ENCODE results near the gene KRT39.
"Not testable (repeated sequence)": the region's sequence is repeated elsewhere in the genome, so short reads cannot be mapped to it uniquely, and the experiment has no call there.

The KRT39 gene

DNA sequence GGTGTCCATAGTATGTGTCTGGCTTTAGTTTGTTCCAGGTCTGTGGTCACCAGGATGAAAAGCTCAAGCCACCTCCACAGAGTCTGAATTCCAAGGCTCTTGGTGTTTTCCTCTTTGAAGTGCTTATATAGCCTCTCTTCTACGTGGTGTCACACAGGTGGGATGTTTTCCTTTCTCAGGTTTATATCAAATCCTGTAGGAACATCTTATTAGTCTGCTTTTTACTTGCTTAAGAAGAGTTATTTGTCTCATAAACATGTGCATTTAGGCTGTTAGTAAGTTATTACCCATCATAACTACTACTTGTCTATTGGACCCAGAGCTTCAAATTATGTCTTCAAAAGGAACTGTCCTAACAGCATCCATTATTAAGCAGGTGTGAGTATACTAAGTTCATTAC, at the start of gene KRT39:
KRT39 (minus strand) TSS at position 101 of the 400 bp plus-strand sequence; CDS start at position 9, 92 bp downstream.
- DNase-seq: no peak

DNA sequence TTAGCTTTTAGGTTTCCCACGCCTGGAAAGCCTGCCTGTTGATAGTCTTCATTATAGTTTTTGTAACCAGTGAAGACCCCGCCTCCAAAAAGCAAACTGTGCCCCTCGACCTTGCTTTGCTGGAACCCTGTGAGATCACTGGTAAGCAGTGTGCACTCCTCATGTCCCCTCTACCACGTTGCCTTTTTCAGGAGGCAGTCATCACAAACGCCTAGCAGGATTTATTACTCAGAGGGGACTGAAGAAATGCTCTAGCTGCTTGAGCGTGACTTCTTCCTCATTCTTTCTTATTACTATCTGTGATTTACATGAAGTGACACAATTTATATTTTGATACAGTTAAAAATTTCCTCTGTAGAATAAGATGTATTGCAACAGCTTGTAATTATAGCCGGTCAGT, 48.7 kb upstream of the KRT39 start:
- DNase-seq: no peak

GRCh38 chr17:41013606-41014005, 46.9 kb upstream of the KRT39 start:
- DNase-seq: no peak

GRCh38 chr17:41013181-41013580, 46.4 kb upstream of the KRT39 start:
- no peak for DNase-seq

DNA sequence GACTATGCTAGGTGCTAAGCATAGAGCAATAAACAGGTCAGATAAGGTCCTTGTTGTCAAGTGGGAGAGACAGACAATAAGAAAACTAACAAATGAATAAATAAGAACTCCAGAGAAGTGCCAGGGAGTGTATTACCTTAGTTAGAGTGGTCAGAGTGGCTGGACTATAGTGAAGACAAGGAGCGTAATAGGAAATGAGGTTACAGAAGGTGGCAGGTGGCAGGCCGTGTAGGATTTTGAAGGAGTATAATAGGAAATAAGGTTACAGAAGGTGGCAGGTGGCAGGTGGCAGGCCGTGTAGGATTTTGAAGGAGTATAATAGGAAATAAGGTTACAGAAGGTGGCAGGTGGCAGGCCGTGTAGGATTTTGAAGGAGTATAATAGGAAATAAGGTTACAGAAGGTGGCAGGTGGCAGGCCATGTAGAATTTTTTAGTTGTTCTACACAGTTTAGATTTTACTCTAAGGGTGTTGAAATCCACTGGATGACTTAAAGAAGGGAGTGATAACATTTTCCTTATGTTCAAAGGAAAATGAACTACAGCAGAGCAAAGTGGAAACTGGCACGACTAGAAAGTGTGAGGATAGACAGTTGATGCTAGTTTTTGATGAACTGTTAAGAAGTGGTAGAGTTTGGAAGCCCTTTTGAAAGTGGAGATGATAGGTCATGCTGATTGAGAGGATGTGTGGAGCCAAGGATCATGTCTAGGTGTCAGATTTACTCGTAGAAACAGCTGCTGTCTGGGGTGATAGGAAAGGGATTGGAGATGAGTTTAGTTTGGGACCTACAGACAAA, 45.8 kb upstream of the KRT39 start:
- no peak for DNase-seq

DNA sequence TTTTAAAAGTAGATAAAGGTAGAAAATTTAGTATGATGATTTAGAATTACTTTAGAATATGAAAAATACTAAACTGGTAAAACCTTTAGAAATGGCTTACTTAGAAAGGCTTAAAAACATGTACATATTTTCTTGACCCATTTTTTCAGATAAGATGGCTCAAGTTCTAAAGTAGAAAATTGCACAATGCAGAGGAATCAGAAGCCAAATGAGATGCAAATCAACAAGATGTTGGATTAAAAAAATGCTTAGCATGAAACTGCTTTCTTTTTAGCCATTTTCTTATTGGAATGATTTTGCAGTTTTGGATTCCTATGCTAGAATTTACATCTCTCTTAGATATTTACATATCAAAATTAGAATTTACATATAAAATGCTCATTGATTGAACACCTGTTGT, 43.7 kb upstream of the KRT39 start:
- DNase-seq: no peak

DNA sequence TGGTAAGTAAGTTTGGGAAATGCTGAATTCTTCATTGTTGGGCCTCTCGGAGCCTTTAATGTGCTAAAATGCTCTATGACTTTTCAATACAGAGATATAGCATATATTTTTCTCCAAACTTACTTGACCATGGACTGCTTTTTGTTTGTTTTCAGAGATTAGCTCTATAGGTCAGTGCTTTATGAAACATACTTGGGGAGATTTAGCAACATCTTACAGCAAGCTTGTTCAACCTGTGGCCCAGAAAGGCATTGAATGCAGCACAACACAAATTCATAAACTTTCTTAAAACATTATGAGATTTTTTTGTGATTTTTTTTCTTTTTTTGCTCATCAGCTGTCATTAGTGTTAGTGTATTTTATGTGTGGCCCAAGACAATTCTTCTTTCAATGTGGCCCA, 43.2 kb upstream of the KRT39 start:
- DNase-seq: no peak

GRCh38 chr17:41009301-41009760, 42.6 kb upstream of the KRT39 start:
- DNase-seq: no peak

DNA sequence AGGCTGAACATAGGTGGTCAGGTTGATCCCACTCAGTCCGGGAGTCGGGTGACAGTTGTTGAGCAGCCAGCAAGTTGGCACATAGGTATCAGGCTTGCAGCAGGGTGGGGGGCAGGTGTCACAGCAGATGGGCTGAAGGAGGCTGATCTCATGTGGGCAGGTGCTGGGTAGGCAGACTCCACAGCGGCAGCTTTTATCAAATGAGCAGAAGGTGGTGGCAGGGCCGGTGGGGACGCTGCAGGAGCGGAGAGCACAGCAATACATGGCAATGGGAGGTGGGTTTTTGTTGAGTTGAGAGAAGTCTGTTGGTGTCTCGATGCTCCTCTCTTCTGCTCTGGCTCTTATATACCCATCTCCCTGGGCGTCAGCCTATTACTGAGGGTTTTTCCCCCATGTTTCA, 42.1 kb upstream of the KRT39 start, which contains the start of gene KRTAP3-1:
KRTAP3-1 (minus strand) TSS at position 318 of the 400 bp plus-strand sequence; CDS start at position 264, 54 bp downstream.
- DNase-seq: no peak

GRCh38 chr17:41004397-41004796, 37.6 kb upstream of the KRT39 start:
- no peak for DNase-seq

GRCh38 chr17:41003926-41004325, 37.2 kb upstream of the KRT39 start:
- DNase-seq: no peak

- DNase-seq: no peak
Observed at GRCh38 chr17:41002814-41003213, 36.1 kb upstream of the KRT39 start.

- DNase-seq: no peak
Observed at GRCh38 chr17:41001795-41002194, 35.0 kb upstream of the KRT39 start.

GRCh38 chr17:40999563-40999962, 32.8 kb upstream of the KRT39 start, which contains the start of gene KRTAP3-2:
Gene KRTAP3-2, minus strand, starts transcription at chr17:40999906. Its CDS starts 53 bp downstream, at chr17:40999853.
- not testable (repeated sequence) for DNase-seq

GRCh38 chr17:40997361-40997760, 30.6 kb upstream of the KRT39 start:
- no peak for DNase-seq

GRCh38 chr17:40996829-40997228, 30.1 kb upstream of the KRT39 start:
- DNase-seq: no peak

DNA sequence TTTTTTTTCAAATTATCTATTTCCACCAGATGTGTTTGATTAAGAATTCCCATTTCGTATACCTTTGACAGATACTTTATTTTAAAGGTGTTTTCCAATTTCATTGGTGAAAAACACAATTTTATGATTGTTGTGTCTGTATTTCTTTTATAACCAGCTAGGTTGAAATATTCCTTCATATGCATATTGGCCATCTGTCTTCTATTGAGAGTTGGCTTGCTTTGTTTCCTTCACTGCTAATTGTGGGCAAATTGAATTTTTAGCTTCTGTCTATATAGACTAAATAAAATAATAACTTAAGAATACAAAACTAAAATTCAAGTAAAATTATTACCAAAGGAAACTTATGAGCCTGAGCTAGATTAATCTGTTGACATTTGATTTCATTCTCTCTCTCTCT, 28.4 kb upstream of the KRT39 start:
- no peak for DNase-seq

DNA sequence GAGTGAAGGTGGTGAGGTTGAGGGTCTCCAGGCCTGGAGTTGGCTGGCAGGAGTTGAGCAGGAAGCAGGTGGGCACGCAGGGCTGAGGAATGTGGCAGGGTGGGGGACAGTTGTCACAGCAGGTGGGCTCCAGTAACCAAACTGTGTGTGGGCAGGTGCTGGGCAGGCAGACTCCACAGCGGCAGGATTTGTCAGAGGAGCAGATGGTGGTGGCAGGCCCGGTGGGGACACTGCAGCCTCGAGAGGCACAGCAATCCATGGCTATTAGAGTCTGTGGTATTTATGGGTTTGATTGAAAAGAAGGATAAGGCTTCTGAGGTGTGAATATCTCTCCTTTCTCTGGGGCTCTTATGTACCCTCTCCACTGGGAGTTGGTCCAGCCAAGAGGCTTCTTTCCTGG, 27.1 kb upstream of the KRT39 start, which contains the start of gene KRTAP3-3:
KRTAP3-3 (minus strand) TSS at position 326 of the 400 bp plus-strand sequence; CDS start at position 259, 67 bp downstream.
- DNase-seq: no peak

DNA sequence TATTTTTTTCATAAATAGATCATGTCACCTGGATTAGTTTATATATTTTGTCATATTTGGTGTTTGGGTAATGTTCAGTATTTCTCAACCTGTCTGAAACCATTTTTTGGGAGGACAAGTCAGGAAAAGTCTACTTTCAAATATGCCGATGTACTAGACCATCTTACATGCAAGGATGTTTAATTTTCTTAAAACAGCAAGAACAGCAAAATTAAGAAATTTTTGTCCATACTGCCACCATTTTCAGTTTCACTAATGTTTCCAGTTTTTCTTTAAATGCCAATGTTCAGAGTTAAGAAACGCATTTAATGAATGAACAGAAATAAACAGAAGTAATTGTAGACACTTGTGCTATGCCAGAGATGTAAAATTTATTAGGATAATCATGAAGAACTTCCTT, 26.3 kb upstream of the KRT39 start:
- no peak for DNase-seq

- no peak for DNase-seq
Observed at GRCh38 chr17:40992666-40993065, 25.9 kb upstream of the KRT39 start.

DNA sequence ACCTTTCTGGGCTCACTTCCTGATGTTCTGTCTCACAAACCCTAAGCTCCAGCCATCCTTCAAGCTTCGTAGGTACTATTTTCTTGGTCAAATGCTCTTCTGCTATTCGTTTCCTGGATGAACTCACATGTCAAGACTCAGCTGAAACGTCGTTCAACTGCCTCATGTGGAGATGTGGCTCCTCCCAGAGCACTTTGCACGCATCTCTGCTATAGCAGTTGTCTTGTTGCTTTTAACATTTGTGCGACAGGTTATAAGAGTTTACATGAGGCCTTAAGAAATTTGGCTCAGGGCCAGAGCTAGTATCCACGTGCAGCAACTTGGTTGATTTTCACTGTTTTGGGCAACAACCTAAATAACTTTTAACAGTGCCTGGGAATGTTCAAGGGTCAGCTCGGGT, 20.2 kb upstream of the KRT39 start:
- no peak for DNase-seq

GRCh38 chr17:40984226-40984625, 17.5 kb upstream of the KRT39 start, which contains the start of gene KRT40:
Gene KRT40, minus strand, starts transcription at chr17:40984326. Its CDS starts 53 bp downstream, at chr17:40984273.
- DNase-seq: no peak

GRCh38 chr17:40981115-40981514, 14.4 kb upstream of the KRT39 start:
- no peak for DNase-seq

GRCh38 chr17:40980596-40980995, 13.8 kb upstream of the KRT39 start:
- no peak for DNase-seq

All from activated CD4-positive, alpha-beta T cell treated with anti-CD3 and anti-CD28 coated beads, Interleukin-2, amount 50 U/mL, for 48 hours (primary cell).